SIG-M5 treated with dmso at 0.1 percent for 504 hours (cell line): ENCODE measurements around the gene DNAI2.
"Not testable (repeated sequence)": the region's sequence is repeated elsewhere in the genome, so short reads cannot be mapped to it uniquely, and the experiment has no call there.

Experiments
- DNase-seq: peaks from one replicate; lab custom pipeline; 2025; ENCODE audit not compliant: unreplicated experiment; lab: John Stamatoyannopoulos, UW

DNAI2 gene

GRCh38 chr17:74244548-74244947 is 29.5 kb upstream of the DNAI2 start:
- no peak for DNase-seq

GRCh38 chr17:74245145-74245831 is 28.7 kb upstream of the DNAI2 start:
- no peak for DNase-seq

- DNase-seq, result no peak
These were observed 28.2 kb upstream of the DNAI2 start for GRCh38 chr17:74245871-74246270.

- DNase-seq, result no peak
These were observed 24.3 kb upstream of the DNAI2 start for GRCh38 chr17:74249590-74250270.

GRCh38 chr17:74250324-74250995 is 23.6 kb upstream of the DNAI2 start:
- no peak for DNase-seq

GRCh38 chr17:74251051-74251450 is 23.0 kb upstream of the DNAI2 start:
- no peak for DNase-seq

GRCh38 chr17:74251569-74251968 is 22.5 kb upstream of the DNAI2 start:
- no peak for DNase-seq

- no peak for DNase-seq
These were observed 21.8 kb upstream of the DNAI2 start for GRCh38 chr17:74252211-74252610.

- no peak for DNase-seq
These were observed 21.0 kb upstream of the DNAI2 start for GRCh38 chr17:74253036-74253435.

- no peak for DNase-seq
These were observed 16.7 kb upstream of the DNAI2 start for GRCh38 chr17:74257311-74257710.

- no peak for DNase-seq
These were observed 14.1 kb upstream of the DNAI2 start for GRCh38 chr17:74259667-74260524.

- no peak for DNase-seq
These were observed 13.5 kb upstream of the DNAI2 start for GRCh38 chr17:74260525-74260850.

- DNase-seq, result no peak
These were observed 11.4 kb upstream of the DNAI2 start for GRCh38 chr17:74262601-74263000.

GRCh38 chr17:74267054-74267453 is 7.0 kb upstream of the DNAI2 start:
- DNase-seq, result not testable (repeated sequence)

GRCh38 chr17:74267579-74267978 is 6.5 kb upstream of the DNAI2 start:
- DNase-seq, result no peak

- DNase-seq, result no peak
These were observed 6.0 kb upstream of the DNAI2 start for GRCh38 chr17:74267987-74268499.

GRCh38 chr17:74268558-74268957 is 5.5 kb upstream of the DNAI2 start:
- no peak for DNase-seq

- DNase-seq, result no peak
These were observed 3.7 kb upstream of the DNAI2 start for GRCh38 chr17:74270333-74270732.

- DNase-seq, result no peak
These were observed 2.8 kb upstream of the DNAI2 start for GRCh38 chr17:74271281-74271680.

GRCh38 chr17:74271901-74272561 is 2.0 kb upstream of the DNAI2 start:
- DNase-seq, result no peak

- no peak for DNase-seq
These were observed 1.3 kb upstream of the DNAI2 start for GRCh38 chr17:74272731-74273201.
